Measurements from ENCODE around the gene AKT2. TPM values are rescaled to one million over a fixed set of nuclear protein-coding genes. Genes with fewer than 3 reads are reported as not detected.

Gene AKT2
- total RNA-seq, 4 donors from 2014 or later, result 63.2 to 266 (median 138) TPM

DNA sequence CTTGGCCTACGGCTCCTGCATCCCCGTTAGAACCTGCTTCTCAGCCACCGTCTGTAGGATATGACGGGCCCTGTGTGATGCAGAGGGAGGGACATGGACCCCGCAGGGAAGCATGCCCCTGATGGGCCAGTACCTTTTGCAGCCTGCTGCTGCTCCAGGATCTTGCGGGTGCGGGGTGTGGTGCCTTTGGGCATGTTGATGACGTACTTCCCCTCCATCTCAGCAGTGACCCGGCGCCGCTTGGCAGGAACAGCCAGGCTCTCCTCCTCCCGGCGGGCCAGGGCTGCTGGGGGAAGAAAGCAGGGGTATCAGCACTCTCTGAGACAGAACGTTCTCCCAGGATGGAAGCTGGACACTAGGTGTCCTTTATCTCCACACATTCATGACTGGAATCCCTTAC, 41.1 kb upstream of the AKT2 start:
- 90% methylated on average over 13 of the region's 14 CpGs; no CpG with 5 or more reads in 1 of the 2 donors for WGBS, 2 donors (ENCODE audit: low coverage in 1 of 2)
- Histone ChIP-seq H3K4me3 (no peak overlapping the region), H3K27ac (no peak overlapping the region), H3K9me3 (no peaks in the 10 kb centered on the region), H3K4me1 (no peaks in the 10 kb centered on the region), H3K27me3 (no peaks in the 10 kb centered on the region), H3K36me3 (peaks cover 0 to 63% (median 30%) of the 10 kb centered on the region in 4 donors)
- in situ Hi-C loops (cut with MboI; ENCODE audit: low pct_ligation_motif_present in 1 of 4, low pct_unique_long_range_greater_than_20kb in 1 of 4, low sequenced_read_pairs in 3 of 4), result no loop called here
- TF ChIP-seq EP300 (IDR thresholded peaks at IDR 0.05; ENCODE audit: low read depth) (no peak), POLR2AphosphoS5 (IDR thresholded peaks at IDR 0.05) (no peak), CTCF (IDR thresholded peaks at IDR 0.05) (no peak), POLR2A (IDR thresholded peaks at IDR 0.05) (no peak)
- intact Hi-C loops (cut with DNase I; ENCODE audit: low total_unique reads), result no loop called here
- DNase-seq, result no peak

GRCh38 chr19:40323705-40324104, 38.6 kb upstream of the AKT2 start:
- peaks cover 0 to 69% (median 27%) of the 10 kb centered on the region in 4 donors for H3K36me3 ChIP-seq
- WGBS, 2 donors (ENCODE audit: low coverage in 1 of 2), result 89 to 90% methylated on average over 9 to 13 of the region's 13 CpGs
- no peaks in the 10 kb centered on the region for H3K27me3 ChIP-seq
- no peak for DNase-seq
- no peak overlapping the region for H3K27ac ChIP-seq
- no peak overlapping the region for H3K4me3 ChIP-seq
- H3K9me3 ChIP-seq, result no peaks in the 10 kb centered on the region
- in situ Hi-C loops (cut with MboI; ENCODE audit: low pct_ligation_motif_present in 1 of 4, low pct_unique_long_range_greater_than_20kb in 1 of 4, low sequenced_read_pairs in 3 of 4) (loop anchor here in 1 of 4 donors (25.0 kb wide), 1 partner anchor 264 kb away; the partner anchor contains the start of gene SHKBP1), intact Hi-C loops (cut with DNase I; ENCODE audit: low total_unique reads) (no loop called here)
- TF ChIP-seq POLR2A (IDR thresholded peaks at IDR 0.05), result no peak
- TF ChIP-seq POLR2AphosphoS5 (IDR thresholded peaks at IDR 0.05), result no peak
- TF ChIP-seq CTCF (IDR thresholded peaks at IDR 0.05), result no peak
- TF ChIP-seq EP300 (IDR thresholded peaks at IDR 0.05; ENCODE audit: low read depth), result no peak
- no peaks in the 10 kb centered on the region for H3K4me1 ChIP-seq

GRCh38 chr19:40322951-40323615, 37.9 kb upstream of the AKT2 start:
- WGBS, 2 donors (ENCODE audit: low coverage in 1 of 2), result 91% methylated on average over 15 of the region's 15 CpGs; no CpG with 5 or more reads in 1 of the 2 donors
- in situ Hi-C loops (cut with MboI; ENCODE audit: low pct_ligation_motif_present in 1 of 4, low pct_unique_long_range_greater_than_20kb in 1 of 4, low sequenced_read_pairs in 3 of 4) (loop anchor here in 1 of 4 donors (25.0 kb wide), 1 partner anchor 264 kb away; the partner anchor contains the start of gene SHKBP1), intact Hi-C loops (cut with DNase I; ENCODE audit: low total_unique reads) (no loop called here)
- Histone ChIP-seq H3K27ac (no peak overlapping the region), H3K36me3 (peaks cover 0 to 71% (median 27%) of the 10 kb centered on the region in 4 donors), H3K27me3 (no peaks in the 10 kb centered on the region), H3K9me3 (no peaks in the 10 kb centered on the region), H3K4me3 (no peak overlapping the region), H3K4me1 (no peaks in the 10 kb centered on the region)
- TF ChIP-seq POLR2A (IDR thresholded peaks at IDR 0.05), result no peak
- DNase-seq, result no peak

DNA sequence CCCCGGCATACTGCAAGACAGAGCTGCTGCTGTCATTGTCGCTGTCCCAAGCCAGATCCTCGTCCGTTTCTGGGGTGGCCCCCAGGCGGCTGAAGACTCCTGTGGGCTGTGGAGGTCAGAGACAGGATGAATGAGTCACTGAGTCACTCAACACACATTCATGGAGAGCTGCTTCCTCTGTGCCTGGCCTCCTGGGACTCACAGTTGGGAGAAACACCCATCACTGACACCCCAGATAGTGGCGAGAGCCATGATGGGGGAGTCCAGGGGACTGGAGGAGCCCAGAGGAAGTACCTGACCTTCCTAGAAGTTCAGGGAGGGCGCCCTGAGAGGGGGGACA, 37.1 kb upstream of the AKT2 start:
- Histone ChIP-seq H3K4me3 (no peak overlapping the region), H3K27me3 (no peaks in the 10 kb centered on the region), H3K36me3 (peaks cover 0 to 65% (median 24%) of the 10 kb centered on the region in 4 donors), H3K4me1 (no peaks in the 10 kb centered on the region), H3K27ac (no peak overlapping the region), H3K9me3 (no peaks in the 10 kb centered on the region)
- 92 to 100% methylated on average over 1 to 7 of the region's 7 CpGs for WGBS, 2 donors (ENCODE audit: low coverage in 1 of 2)
- intact Hi-C loops (cut with DNase I; ENCODE audit: low total_unique reads), result no loop called here
- in situ Hi-C loops (cut with MboI; ENCODE audit: low pct_ligation_motif_present in 1 of 4, low pct_unique_long_range_greater_than_20kb in 1 of 4, low sequenced_read_pairs in 3 of 4), result loop anchor here in 1 of 4 donors (25.0 kb wide), 1 partner anchor 265 kb away; the partner anchor contains the start of gene SHKBP1
- TF ChIP-seq POLR2AphosphoS5 (IDR thresholded peaks at IDR 0.05) (no peak), EP300 (IDR thresholded peaks at IDR 0.05; ENCODE audit: low read depth) (no peak), CTCF (IDR thresholded peaks at IDR 0.05) (no peak), POLR2A (IDR thresholded peaks at IDR 0.05) (no peak)
- DNase-seq, result no peak

Measured in transverse colon (tissue), 4 donors.